Neural cell (in vitro differentiated cells): ENCODE data around the gene ERCC3. TPM values are rescaled to one million over a fixed set of nuclear protein-coding genes. Genes with fewer than 3 reads are reported as not detected.
"Not testable (repeated sequence)": the region's sequence is repeated elsewhere in the genome, so short reads cannot be mapped to it uniquely, and the experiment has no call there.

Experiments
- H2AFZ ChIP-seq: fragments of 200-600, 300-800 bp; sonication (generic), shearing (Covaris generic); 2 replicates; pipeline ENCODE4 v1.6.0; 2014; ENCODE audit warnings: low read depth, mild to moderate bottlenecking, antibody characterized with exemption, low read length, moderate library complexity
- H3F3A ChIP-seq: fragments of 200-600 bp; shearing (Covaris generic); 2 replicates; pipeline ENCODE4 v1.6.1; 2016; ENCODE audit warnings: mild to moderate bottlenecking, moderate library complexity, mixed read lengths, antibody characterized with exemption, low read length; ENCODE audit not compliant: insufficient read depth, poor library complexity, severe bottlenecking
- H3K27ac ChIP-seq: fragments of 200-600, 300-800 bp; sonication (generic), shearing (Covaris generic); 2 replicates; pipeline ENCODE4 v1.5.1; 2014; ENCODE audit warnings: mild to moderate bottlenecking, low read length, moderate library complexity
- H3K27me3 ChIP-seq: fragments of 300-800, 200-600 bp; sonication (generic), shearing (Covaris generic); 2 replicates; pipeline ENCODE4 v1.6.0; 2014; ENCODE audit warnings: mild to moderate bottlenecking, low read depth, low read length, moderate library complexity; ENCODE audit not compliant: insufficient read depth
- H3K36me3 ChIP-seq: fragments of 300-800, 200-600 bp; sonication (generic), shearing (Covaris generic); 2 replicates; pipeline ENCODE4 v1.5.1; 2014; ENCODE audit warnings: mild to moderate bottlenecking, antibody characterized with exemption, low read length, moderate library complexity; ENCODE audit not compliant: insufficient read depth
- H3K4me2 ChIP-seq: fragments of 300-800, 200-600 bp; sonication (generic), shearing (Covaris generic); 2 replicates; pipeline ENCODE4 v1.6.0; 2014; ENCODE audit warnings: mild to moderate bottlenecking, low read length
- H3K4me3 ChIP-seq: fragments of 300-800, 200-600 bp; sonication (generic), shearing (Covaris generic); 2 replicates; pipeline ENCODE4 v1.5.1; 2014; ENCODE audit warnings: mild to moderate bottlenecking, low read length, moderate library complexity
- H3K79me2 ChIP-seq: fragments of 200-600 bp; shearing (Covaris generic); replicated peaks from 2 replicates; pipeline ENCODE4 v1.6.0; 2014; ENCODE audit warnings: mild to moderate bottlenecking, low read length, moderate library complexity; ENCODE audit not compliant: insufficient read depth
- H3K9ac ChIP-seq: fragments of 300-800, 200-600 bp; sonication (generic), shearing (Covaris generic); 2 replicates; pipeline ENCODE4 v1.6.1; 2016; ENCODE audit warnings: mild to moderate bottlenecking, low read length, mixed read lengths
- H3K9me2 ChIP-seq: fragments of 200-600 bp; shearing (Covaris generic); 2 replicates; pipeline ENCODE4 v1.6.1; 2016; ENCODE audit warnings: mild to moderate bottlenecking, low read length, mixed read lengths; ENCODE audit not compliant: insufficient read depth
- H3K9me3 ChIP-seq: fragments of 200-600, 300-800 bp; sonication (generic), shearing (Covaris generic); 2 replicates; pipeline ENCODE4 v1.6.1; 2016; ENCODE audit warnings: mild to moderate bottlenecking, mixed run types, low read length, moderate library complexity, mixed read lengths
- H4K20me1 ChIP-seq: fragments of 200-600 bp; shearing (Covaris generic); 2 replicates; pipeline ENCODE4 v1.6.1; 2016; ENCODE audit warnings: mild to moderate bottlenecking, mixed run types; ENCODE audit not compliant: insufficient read depth
- CTCF ChIP-seq: fragments of 450-650 bp; IDR thresholded peaks from 2 replicates; pipeline ENCODE4 v1.5.1; 2014; ENCODE audit warnings: antibody characterized with exemption, mild to moderate bottlenecking, moderate library complexity; ENCODE audit not compliant: poor library complexity, severe bottlenecking
- EP300 ChIP-seq: fragments of 450-650 bp; conservative IDR thresholded peaks from 2 replicates; pipeline ENCODE4 v1.6.1; 2014; ENCODE audit warnings: antibody characterized with exemption, mild to moderate bottlenecking, moderate library complexity; ENCODE audit not compliant: poor library complexity, severe bottlenecking
- EZH2 ChIP-seq: fragments of 200-600, 300-800 bp; shearing (Covaris generic), sonication (generic); IDR thresholded peaks from 2 replicates; pipeline ENCODE4 v1.6.1; 2014; ENCODE audit warnings: antibody characterized with exemption, low read length, borderline replicate concordance, mild to moderate bottlenecking; ENCODE audit not compliant: insufficient read depth, poor library complexity, severe bottlenecking
- MXI1 ChIP-seq: fragments of 450-650 bp; conservative IDR thresholded peaks from 2 replicates; pipeline ENCODE4 v1.6.1; 2014; ENCODE audit warnings: antibody characterized with exemption, mild to moderate bottlenecking; ENCODE audit not compliant: poor library complexity, severe bottlenecking
- POLR2AphosphoS5 ChIP-seq: IDR thresholded peaks from 2 replicates; pipeline ENCODE4 v1.6.1; 2012
- RAD21 ChIP-seq: fragments of 450-650 bp; conservative IDR thresholded peaks from 2 replicates; pipeline ENCODE4 v1.6.1; 2014; ENCODE audit warnings: antibody characterized with exemption, mild to moderate bottlenecking, moderate library complexity
- REST ChIP-seq: IDR thresholded peaks from 2 replicates; pipeline ENCODE4 v1.6.1; 2012; ENCODE audit warnings: borderline replicate concordance
- SMC3 ChIP-seq: fragments of 450-650 bp; conservative IDR thresholded peaks from 2 replicates; pipeline ENCODE4 v1.6.1; 2014; ENCODE audit warnings: antibody characterized with exemption, mild to moderate bottlenecking, moderate library complexity; ENCODE audit not compliant: poor library complexity
- TAF1 ChIP-seq: IDR thresholded peaks from 2 replicates; pipeline ENCODE4 v1.6.1; 2012; ENCODE audit warnings: low read depth
- polyA plus RNA-seq: library from polyadenylated mRNA; depleted of rRNA; stranded (reverse); fragments of >200 nt; gene quantifications from 2 replicates; pipeline ENCODE4 v1.2.3, GENCODE V29; 2014

The ERCC3 gene
- polyA plus RNA-seq, 1 donor from 2014 or later = 112 TPM

- Histone ChIP-seq H3K27me3 (peaks cover 23% of the 10 kb centered on the region), H3K27ac (no peak overlapping the region), H3K79me2 (peaks cover 9% of the 10 kb centered on the region), H3K4me3 (no peak overlapping the region), H4K20me1 (no peaks in the 10 kb centered on the region), H3K36me3 (no peaks in the 10 kb centered on the region), H2AFZ (no peak overlapping the region), H3K4me2 (no peak overlapping the region), H3F3A (peaks cover 2% of the 10 kb centered on the region), H3K9me2 (no peaks in the 10 kb centered on the region), H3K9ac (no peak overlapping the region), H3K9me3 (no peaks in the 10 kb centered on the region)
- TF ChIP-seq EZH2 = no peak
- no peak for TF ChIP-seq POLR2AphosphoS5
- no peak for TF ChIP-seq MXI1
- TF ChIP-seq RAD21 = no peak
- TF ChIP-seq CTCF = no peak
- no peak for TF ChIP-seq TAF1
- TF ChIP-seq EP300 = no peak
- no peak for TF ChIP-seq SMC3
- no peak for TF ChIP-seq REST
Observed at GRCh38 chr2:127216095-127216494, 77.8 kb downstream of the ERCC3 start.

- H3K79me2 ChIP-seq, H3F3A ChIP-seq, H3K4me2 ChIP-seq, H3K9me3 ChIP-seq, H3K9ac ChIP-seq, H3K36me3 ChIP-seq, H3K4me3 ChIP-seq, H3K27ac ChIP-seq, H3K9me2 ChIP-seq, H4K20me1 ChIP-seq, H2AFZ ChIP-seq: not testable (repeated sequence)
- H3K27me3 ChIP-seq = peaks cover 13% of the 10 kb centered on the region
Observed at GRCh38 chr2:127214201-127214600, 79.7 kb downstream of the ERCC3 start.

GRCh38 chr2:127208313-127208712 lies 85.6 kb downstream of the ERCC3 start:
- Histone ChIP-seq H3K36me3 (no peaks in the 10 kb centered on the region), H3K79me2 (no peaks in the 10 kb centered on the region), H3K27me3 (no peaks in the 10 kb centered on the region), H3F3A (no peaks in the 10 kb centered on the region), H3K27ac (no peak overlapping the region), H3K9me2 (no peaks in the 10 kb centered on the region), H3K9me3 (no peaks in the 10 kb centered on the region), H3K9ac (no peak overlapping the region), H3K4me3 (no peak overlapping the region), H3K4me2 (no peak overlapping the region), H2AFZ (no peak overlapping the region), H4K20me1 (no peaks in the 10 kb centered on the region)
- TF ChIP-seq EP300 = no peak
- TF ChIP-seq RAD21 = no peak
- no peak for TF ChIP-seq SMC3
- TF ChIP-seq REST = no peak
- TF ChIP-seq EZH2 = no peak
- no peak for TF ChIP-seq TAF1
- no peak for TF ChIP-seq CTCF
- no peak for TF ChIP-seq MXI1
- TF ChIP-seq POLR2AphosphoS5 = no peak
